GM19395 (cell line): Measurements from ENCODE around the gene SH2B2.
"Not testable (repeated sequence)": the region's sequence is repeated elsewhere in the genome, so short reads cannot be mapped to it uniquely, and the experiment has no call there.

Experiments
- ATAC-seq: cut with Tn5 transposase; IDR thresholded peaks from one replicate; pipeline ENCODE4 v1.9.1; 2021; ENCODE audit warnings: mild to moderate bottlenecking, moderate library complexity; ENCODE audit not compliant: unreplicated experiment

Gene SH2B2

DNA sequence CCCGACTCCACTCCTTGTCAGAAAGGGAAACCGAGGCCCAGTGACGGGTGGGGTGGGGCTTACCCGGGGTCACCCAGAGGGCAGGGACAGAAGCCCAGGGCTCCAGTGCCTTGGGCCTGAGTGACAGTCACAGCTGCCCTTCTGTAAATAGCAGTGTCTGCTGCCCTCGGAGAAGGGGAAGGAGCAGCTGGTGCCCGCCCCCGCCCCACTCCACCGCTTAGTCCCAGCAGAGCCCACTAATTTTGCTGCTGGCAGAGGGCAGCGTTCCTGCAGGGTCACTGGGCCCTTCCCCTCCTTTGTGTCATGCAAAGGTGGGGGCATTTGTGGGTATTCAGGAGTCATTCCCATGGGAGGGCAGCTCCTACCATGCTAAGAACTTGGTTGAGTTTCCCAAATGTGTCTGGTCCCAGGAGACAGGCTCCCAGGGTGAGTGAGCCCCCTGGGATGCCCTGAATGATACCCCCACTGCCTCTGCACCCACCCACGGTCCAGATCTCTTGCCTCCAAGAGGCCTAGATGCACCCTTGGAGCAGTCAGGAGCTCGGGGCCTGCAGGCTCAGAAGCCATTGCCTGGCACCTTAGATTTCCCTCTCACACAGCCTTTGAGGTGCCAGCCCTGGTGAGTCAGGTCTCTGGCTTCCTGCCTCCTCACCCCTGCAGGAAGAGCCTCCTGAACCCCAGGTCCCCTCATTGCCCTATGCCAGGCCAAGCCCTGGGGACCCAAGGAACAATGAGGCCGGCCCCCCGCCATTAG lies 17.2 kb downstream of the SH2B2 start:
- ATAC-seq, result no peak

DNA sequence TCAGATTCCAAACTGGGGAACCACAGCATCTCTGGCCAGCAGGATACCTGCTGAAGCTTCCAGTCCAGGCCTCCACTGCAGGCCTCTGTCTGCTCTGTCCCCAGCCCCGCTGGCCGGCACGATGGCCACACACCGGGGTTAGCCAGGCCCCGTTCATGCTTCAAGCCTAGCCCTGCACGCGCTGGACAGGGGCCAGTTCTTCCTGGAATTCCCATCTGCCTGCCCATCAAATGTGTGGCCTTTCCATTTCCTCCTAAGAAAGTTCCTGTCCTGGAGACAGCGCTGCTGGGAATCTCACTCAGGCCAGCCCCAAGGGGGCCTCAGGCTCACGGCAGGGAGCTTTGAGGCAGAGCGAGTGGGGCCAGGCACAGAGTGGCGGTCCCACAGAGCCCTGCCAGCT lies 18.0 kb downstream of the SH2B2 start:
- ATAC-seq, result no peak

DNA sequence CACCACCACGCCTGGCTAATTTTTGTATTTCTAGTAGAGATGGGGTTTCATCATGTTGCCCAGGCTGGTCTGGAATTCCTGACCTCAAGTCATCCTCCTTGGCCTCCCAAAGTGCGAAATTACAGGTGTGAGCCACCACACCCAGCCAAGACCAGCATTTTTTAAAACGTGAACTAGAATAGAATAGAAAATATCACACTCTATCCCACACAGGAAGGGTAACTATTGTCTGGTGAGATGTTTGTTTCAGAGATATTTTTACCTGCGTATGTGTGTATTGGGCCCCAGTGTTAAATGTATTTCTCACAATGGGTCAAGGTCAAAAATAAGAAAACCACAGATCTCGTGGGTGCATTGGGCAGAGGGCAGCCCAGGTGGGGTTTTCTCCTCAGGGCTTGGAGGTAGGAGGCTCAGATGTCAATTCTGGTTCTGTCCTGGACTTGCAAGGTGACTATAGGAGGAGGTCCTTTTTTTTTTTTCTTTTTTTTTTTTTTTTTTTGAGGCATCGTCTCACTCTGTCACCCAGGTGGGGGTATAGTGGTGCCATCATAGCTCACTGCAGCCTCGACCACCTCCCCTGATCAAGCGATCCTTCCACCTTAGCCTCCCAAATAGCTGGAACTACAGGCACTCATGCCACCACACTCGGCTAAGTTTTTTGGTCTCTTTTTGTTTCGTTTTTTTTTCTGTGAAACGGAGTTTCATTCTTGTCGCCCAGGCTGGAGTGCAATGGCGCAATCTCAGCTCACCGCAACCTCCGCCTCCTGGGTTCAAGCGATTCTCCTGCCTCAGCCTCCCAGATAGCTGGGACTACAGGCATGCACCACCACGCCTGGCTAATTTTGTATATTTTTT lies 19.0 kb downstream of the SH2B2 start:
- ATAC-seq, result peak; percentile 58

DNA sequence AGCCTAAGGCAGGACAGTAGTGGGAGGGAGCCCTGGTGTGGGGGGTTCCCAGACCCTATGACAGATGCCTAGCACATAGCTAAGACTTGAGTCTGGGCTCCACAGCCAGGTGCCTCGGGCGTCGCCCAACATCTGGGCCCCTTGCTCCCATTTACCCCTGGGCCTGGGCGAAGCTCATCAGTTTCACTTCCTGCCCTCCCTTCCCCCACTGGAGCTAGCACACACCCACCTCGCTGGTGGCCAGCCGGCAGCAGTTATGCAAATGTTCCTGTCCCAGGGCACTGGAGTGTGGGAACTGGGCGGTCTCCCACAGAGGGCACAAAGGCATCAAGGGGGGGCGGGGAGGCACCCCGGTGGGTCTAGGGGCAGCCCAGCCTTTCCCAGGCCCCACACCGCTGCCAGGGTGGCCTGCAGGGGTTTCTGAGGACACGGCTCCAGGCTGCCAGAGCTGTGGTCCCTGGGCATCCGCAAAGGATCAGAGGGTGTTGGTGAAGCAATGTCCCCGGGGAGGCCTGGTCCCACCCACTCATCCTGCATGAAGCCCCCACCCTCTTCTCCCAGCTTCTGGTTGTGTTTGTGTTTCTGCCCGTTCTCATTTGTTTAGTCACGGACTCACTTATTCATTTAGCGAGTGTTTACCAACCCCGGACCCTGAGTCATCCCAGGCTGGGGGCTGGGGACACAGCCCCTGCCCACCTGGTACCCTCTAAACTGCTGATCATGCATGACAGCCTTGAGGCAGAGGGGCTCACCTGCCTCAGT lies 20.4 kb downstream of the SH2B2 start:
- ATAC-seq, result peak; percentile 83

DNA sequence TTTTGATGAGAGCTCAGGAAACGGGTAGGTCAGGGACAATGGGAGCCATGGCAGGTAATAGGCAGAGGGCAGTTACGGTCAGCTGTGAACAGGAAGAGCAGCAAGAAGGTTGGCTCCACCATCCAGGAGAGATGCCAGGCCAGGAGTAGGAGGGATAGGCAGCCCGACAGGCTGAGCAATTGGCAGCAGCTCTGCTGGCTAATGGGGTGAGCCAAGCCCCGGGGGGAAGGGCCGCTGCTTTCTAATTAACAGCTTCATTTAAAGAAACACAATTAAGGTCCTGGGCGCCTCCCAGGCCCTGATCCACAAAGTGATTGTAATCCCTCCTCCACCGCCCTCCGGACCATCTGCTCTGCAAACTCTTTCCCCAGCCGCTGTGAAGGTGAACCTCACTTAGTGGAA lies 23.7 kb downstream of the SH2B2 start:
- ATAC-seq, result no peak

DNA sequence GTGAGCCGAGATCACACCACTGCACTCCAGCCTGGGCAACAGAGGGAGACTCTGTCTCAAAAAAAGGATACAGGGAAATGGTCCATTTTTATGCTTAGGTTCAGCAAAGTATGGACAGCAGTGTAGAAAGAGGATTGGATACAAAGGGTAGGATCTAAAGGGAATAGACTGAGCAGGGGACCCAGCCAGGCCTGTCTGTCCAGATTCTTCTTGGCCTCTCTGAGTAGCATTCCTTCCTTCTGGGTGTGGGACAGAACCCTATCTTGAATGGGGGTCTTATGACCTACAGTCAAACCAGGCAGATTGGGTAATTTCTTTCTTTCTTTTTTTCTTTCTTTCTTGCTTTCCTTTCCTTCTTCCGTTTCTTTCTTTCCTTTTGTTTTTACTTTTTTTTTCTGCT lies 25.6 kb downstream of the SH2B2 start:
- ATAC-seq, result no peak

DNA sequence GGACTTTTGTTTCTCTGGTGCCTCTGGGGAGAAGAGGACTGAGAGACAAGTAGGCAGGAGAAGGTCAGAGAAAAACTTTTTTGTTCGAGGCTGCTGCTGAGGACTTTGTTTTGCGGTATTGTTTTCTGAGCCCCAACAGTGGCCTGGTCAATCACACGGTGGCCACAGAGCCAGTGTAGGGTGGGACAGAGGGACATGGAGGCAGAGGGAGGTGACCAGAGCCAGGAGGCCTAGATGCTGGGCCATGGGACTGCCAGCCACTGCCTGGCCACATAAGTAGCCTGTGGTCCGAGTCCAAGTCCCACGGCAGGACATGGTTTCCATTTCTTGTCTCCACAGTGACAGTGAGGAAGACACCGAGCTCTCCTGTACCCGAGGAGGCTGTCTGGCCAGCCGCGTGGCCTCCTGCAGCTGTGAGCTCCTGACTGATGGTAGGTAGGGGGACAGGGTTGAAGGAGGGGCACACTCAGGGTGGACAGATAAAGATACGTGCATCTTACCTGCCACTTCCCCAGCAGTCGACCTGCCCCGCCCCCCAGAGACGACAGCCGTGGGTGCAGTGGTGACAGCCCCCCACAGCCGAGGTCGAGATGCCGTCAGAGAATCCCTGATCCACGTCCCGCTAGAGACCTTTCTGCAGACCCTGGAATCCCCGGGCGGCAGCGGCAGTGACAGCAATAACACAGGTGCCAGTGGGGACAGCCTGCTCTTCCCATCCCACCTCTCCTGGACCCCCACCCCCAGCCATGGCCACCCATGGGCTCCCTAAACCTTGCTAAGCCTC lies 27.5 kb downstream of the SH2B2 start:
- ATAC-seq, result no peak

DNA sequence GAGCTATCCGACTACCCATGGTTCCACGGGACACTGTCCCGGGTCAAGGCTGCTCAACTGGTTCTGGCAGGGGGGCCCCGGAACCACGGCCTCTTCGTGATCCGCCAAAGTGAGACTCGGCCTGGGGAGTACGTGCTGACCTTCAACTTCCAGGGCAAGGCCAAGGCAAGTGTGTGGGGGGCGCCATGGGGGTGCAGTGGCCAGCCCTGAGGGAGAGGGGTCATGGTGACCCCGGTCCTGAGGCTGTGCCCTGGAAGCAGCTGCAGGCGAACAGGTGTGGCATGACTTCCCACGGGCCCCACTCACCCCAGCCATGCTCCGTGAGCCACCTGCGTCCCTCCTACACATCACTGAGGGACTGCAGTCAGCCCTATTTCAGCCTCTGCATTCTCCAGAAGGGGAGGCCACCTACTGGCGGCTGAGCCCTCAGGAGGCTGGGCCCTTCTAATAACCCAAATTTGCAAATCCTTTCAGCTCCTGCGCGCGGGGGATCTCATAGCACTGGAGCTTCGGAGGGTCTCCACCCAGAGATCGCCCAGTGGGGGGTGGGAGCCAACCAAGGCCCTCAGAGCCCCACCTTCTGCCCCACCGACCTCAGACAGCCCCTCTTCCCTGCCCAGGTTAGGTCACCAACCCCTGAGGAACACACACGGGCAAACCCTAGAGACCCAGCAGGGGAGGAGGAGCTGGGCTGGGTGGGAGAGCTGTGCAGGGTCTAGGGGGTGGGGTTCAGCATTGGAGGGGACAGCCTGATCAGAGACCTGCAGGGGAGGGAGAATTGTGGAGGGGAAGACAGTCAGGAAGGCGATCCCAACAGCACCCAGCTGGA lies 30.8 kb downstream of the SH2B2 start:
- no peak for ATAC-seq

DNA sequence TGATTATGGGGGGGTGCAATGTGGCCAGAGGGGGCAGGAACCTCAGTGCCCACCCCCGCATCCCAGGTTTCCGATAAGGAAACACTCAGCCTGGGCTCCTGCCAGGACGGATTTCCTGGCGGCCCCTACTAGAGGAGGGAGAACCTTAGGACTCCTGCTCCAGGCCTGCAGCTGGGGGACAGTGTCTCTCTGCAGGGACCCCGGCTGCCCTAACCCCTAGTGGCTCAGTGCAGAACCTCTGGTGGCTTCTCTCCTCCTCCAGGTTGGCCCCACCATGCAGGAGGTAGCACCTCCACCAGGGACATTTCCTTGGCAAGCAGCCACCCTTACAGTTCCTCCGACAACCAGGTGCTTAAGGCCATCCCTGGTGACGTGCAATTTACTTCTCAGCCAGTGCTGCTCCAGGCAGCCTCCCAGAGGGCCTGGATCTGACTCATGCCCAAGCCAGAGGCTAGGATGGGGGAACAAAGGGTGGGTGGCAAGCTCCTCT lies 31.9 kb downstream of the SH2B2 start:
- ATAC-seq, result no peak

DNA sequence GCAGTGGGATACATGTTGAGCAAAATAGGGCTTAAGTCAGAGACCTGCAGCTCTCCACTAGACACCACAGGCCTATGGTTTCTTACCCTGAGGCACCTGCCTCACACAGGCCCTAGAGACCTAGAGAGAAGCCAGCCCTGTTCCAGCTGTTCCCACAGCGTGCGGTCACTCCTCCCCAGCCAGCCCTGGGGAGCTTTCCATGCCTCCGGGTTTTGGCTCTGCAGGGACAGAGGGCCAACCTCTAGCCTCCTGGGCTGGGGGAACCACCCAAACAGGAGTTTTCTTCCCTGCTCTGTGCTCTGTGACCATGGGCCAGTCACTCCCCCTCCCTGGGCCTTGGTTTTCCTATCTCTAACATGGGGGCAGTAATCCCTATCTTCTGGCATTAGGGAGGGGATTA lies 33.0 kb downstream of the SH2B2 start:
- no peak for ATAC-seq

DNA sequence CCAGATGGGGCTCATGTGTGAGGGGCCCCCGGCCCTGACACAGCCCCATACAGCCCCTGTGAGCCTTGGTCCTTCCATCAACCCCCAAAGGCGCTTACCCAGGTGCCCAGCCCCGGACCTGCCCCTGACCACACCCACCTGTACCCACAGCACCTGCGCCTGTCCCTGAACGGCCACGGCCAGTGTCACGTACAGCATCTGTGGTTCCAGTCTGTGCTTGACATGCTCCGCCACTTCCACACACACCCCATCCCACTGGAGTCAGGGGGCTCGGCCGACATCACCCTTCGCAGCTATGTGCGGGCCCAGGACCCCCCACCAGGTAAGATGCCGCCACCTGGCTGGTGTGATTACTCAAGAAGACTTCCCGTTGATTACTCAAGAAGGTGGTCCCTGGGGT lies 33.5 kb downstream of the SH2B2 start:
- no peak for ATAC-seq

DNA sequence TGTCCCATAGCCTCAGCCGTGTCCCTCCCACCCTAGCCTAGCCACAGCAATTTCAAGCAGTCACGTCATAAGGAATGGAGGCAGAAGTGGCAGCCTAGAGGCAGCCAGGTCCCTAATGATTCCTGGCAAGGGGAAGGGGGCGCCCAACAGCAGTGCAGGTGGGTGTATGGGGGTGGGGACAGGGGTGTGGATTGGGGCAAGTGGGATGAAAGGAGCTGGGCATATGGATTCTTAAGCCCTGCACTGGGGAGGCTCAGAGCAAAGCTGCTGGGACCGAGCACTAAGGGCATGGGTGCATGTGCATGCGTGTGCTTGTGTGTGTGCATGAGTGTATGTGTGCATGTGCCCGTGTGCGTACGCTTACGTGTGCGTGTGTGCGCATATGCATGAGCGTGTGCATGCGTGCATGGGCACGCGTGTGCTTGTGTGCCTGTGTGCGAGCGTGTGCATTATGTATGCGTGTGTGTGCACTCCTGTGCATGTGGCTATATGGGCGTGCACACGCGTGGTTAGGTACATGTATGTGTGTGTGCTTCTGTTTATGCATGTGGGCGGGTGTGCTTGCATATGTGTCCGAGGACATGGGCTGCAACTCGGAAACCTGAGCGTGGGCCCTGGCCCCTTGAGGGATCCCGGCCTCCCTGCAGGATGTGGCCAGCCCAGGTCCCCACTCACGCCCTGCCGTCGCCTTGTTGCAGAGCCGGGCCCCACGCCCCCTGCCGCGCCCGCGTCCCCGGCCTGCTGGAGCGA lies 34.1 kb downstream of the SH2B2 start:
- ATAC-seq, result no peak

DNA sequence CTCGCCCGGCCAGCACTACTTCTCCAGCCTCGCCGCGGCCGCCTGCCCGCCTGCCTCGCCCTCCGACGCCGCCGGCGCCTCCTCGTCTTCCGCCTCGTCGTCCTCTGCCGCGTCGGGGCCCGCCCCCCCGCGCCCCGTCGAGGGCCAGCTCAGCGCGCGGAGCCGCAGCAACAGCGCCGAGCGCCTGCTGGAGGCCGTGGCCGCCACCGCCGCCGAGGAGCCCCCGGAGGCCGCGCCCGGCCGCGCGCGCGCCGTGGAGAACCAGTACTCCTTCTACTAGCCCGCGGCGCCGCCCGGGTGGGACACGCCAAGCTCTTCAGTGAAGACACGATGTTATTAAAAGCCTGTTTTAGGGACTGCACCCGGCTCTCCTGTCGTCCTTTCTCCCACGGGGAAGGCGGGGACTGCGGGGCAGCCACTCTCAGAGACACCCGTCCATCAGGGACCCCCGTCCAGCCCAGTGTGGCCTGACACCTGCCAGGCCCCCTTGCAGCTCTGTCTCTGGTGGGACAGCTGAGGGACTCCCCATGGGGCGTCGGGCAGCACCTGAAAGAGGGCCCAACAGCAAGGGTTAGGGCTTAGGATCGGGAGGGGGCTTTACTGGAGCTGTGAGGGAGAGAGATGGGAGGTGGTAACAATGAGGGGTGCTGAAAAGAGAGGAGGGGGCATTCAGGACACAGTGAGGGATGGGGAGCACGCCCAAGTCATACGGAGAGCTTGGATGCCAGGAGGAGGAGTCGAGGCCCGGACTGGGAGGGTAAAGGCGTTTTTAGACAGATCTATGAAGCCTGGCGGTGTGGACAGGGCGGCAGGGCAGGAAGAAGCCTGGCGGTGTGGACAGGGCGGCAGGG lies 34.9 kb downstream of the SH2B2 start:
- ATAC-seq, result no peak

DNA sequence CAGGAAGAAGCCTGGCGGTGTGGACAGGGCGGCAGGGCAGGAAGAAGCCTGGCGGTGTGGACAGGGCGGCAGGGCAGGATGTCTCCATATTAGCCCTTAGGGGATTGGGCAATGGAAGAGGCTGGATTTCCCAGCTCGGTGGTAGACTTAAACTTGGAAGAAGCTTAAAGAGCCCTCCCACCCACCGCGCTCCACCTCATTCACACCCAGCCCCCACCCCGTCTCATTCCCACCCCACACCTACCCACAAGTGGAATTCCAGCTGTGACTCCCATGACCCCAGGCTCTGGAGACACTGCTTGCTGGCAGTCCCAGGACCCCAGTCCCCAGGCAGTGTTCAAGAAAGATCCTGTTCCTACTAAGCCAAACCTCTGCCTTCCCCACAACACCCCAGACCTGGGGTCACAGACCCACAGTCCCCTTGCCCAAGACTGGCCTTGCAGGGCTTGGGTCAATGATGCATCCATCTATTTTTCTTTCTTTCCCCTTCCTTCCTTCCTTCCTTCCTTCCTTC lies 35.6 kb downstream of the SH2B2 start:
- ATAC-seq, result no peak

DNA sequence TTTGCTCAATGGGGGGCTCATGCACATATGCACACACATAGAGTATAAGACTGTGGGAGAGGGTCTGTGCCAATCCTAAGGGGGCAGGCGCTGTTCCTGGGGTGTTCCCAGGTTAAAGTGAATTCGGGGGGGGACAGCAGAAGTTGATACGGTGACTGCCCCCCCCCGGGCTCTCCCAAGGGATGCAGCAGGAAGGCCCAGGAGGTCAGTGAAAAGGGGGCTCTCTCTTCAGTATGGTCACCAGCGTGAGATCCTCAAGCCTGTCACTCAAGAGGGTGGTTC lies 37.2 kb downstream of the SH2B2 start:
- no peak for ATAC-seq

DNA sequence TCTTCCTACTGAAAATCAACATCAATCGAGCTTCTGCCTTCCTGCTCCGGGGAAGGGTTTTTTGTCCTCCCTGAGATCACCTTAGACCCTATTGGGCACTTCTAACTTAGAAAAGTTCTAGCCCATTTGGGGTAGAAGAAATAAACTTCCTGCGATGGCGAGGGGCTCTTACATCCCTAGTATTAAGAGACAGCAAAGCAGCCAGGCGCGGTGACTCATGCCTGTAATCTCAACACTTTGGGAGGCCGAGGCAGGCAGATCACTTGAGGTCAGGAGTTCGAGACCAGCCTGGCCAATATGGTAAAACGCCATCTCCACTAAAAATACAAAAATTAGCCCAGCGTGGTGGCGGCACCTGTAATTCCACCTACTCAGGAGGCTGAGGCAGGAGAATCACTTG lies 38.4 kb downstream of the SH2B2 start:
- ATAC-seq, result not testable (repeated sequence)

DNA sequence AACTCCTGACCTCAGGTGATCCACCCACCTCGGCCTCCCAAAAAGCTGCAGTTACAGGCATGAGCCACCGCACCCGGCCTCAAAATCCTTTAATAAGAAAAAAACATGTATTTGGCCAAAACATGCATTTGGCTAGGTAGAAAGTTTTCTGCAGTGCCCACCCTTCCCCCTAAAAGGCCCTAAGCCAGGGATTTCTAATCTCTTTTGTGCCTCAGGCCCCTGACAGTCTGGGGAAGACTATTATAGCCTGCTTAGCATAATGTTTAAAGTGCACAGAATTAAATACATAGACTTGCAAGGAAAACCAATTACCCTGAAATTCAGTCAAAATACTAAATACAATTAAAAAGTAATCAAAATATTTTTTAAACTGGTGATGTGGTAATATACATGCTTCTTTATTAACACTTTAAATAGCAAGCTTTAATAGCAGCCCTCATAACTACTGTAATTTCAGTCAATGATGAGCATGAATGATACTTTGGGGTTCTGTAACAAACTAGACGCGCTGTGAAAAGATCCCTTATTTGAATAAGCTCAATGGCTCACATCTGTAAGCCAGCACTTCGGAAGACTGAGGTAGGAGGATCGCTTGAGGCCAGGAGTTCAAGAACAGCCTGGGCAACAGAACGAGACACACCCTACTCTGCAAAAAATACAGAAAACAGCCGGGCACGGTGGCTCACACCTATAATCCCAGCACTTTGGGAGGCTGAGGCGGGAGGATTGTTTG lies 39.7 kb downstream of the SH2B2 start:
- ATAC-seq, result no peak
